ENCODE measurements around the gene CACNA2D3.
"Not testable (repeated sequence)": the region's sequence is repeated elsewhere in the genome, so short reads cannot be mapped to it uniquely, and the experiment has no call there.

Gene CACNA2D3

DNA sequence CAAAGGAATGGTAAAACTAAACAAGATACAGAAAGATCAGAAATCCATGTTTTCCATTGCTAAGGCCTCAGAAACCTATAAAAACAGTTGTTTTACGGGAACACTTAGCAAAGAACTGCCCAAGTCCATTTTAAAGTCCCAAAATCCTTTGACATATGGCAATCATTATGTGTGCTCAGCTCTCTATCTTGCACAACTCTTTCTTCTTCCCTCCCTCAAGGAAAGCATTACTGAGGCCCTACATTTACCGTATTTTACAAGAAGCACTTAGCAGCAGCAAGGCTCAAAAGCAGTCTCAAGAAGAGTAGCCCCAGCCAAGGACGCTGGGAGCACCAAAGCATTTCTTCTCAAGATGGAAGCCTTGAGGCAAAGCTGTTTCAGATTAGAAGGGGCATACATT lies 975.1 kb downstream of the CACNA2D3 start:
- H3K4me1 ChIP-seq (ENCODE audit: control insufficient read depth in 2 of 2, insufficient read depth in 1 of 2, low read depth in 1 of 2, low read length in 2 of 2): no peaks in the 10 kb centered on the region
- no peak overlapping the region for H3K27ac ChIP-seq (replicated peaks; ENCODE audit: low read length)
- H3K4me2 ChIP-seq (ENCODE audit: insufficient read depth, low read length, poor library complexity, severe bottlenecking): no peak overlapping the region
- no peak overlapping the region for H3K23ac ChIP-seq (ENCODE audit: low read depth, low read length, poor library complexity)
- H3K36me3 ChIP-seq (replicated peaks in 1 of 2; ENCODE audit: control insufficient read depth in 2 of 2, insufficient read depth in 2 of 2, low read length in 2 of 2): no peaks in the 10 kb centered on the region
- H3K18ac ChIP-seq (ENCODE audit: low read length): no peak overlapping the region
- H3K9me3 ChIP-seq (replicated peaks in 1 of 2; ENCODE audit: control insufficient read depth in 2 of 2, insufficient read depth in 1 of 2, low read depth in 1 of 2, low read length in 2 of 2): peaks cover 0 to 5% of the 10 kb centered on the region in 2 donors
- no peak overlapping the region for H3K4me3 ChIP-seq (ENCODE audit: low read length in 2 of 2)
- no peak overlapping the region for H2BK120ac ChIP-seq (ENCODE audit: low read depth, low read length)
- H2AK5ac ChIP-seq (ENCODE audit: low read depth, low read length): no peak overlapping the region
- no peak overlapping the region for H4K8ac ChIP-seq (ENCODE audit: low read depth, low read length)
- H2BK5ac ChIP-seq (ENCODE audit: low read length): no peak overlapping the region
- H4K91ac ChIP-seq (ENCODE audit: low read depth, low read length, poor library complexity): no peak overlapping the region
- H2BK15ac ChIP-seq (ENCODE audit: low read length): no peak overlapping the region
- H3K79me1 ChIP-seq (ENCODE audit: low read depth, low read length): no peaks in the 10 kb centered on the region
- no peak for DNase-seq (ENCODE audit: low spot score)
- H2BK12ac ChIP-seq (ENCODE audit: low read length): no peak overlapping the region
- H3K9ac ChIP-seq (ENCODE audit: low read depth, low read length, poor library complexity): no peak overlapping the region
- peaks cover 0 to 4% (median 0%) of the 10 kb centered on the region in 3 experiments for H3K27me3 ChIP-seq (ENCODE audit: control insufficient read depth in 3 of 3, insufficient read depth in 3 of 3, low read depth in 1 of 3, low read length in 3 of 3)
- H3K14ac ChIP-seq (ENCODE audit: low read length): no peak overlapping the region
- H3K4ac ChIP-seq (ENCODE audit: low read length): no peak overlapping the region
- H2AFZ ChIP-seq (ENCODE audit: low read length): no peak overlapping the region
- WGBS, 2 donors (ENCODE audit: extremely low coverage in 2 of 2, insufficient read length in 2 of 2, insufficient replicate concordance in 1 of 2): no CpG with 5 or more reads among the region's 3 CpGs

DNA sequence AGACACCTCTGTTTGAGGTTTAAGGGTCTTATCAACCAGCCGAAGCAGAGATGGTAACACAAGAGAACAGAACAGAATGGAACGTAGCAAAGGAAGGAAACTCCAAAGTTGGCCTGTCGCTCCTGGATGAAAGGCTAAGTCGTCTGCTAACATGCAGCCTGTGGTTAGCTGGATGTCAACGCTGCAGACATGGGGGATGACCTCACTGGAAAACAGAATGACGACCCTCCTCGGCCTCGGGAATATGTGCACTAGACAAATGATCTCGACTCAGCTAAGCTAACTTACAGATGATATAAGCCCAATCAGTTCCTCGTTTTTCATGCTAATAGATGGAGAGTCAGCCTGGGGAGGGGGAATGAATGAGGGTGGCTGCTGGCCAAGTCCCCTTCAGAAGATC lies 983.3 kb downstream of the CACNA2D3 start:
- H3K23ac ChIP-seq (ENCODE audit: low read depth, low read length, poor library complexity): no peak overlapping the region
- no peaks in the 10 kb centered on the region for H3K27me3 ChIP-seq (ENCODE audit: control insufficient read depth in 3 of 3, insufficient read depth in 3 of 3, low read depth in 1 of 3, low read length in 3 of 3)
- H3K18ac ChIP-seq (ENCODE audit: low read length): no peak overlapping the region
- H3K79me1 ChIP-seq (ENCODE audit: low read depth, low read length): no peaks in the 10 kb centered on the region
- H2BK5ac ChIP-seq (ENCODE audit: low read length): no peak overlapping the region
- H2AFZ ChIP-seq (ENCODE audit: low read length): no peak overlapping the region
- no peak for DNase-seq (ENCODE audit: low spot score)
- H3K9me3 ChIP-seq (replicated peaks in 1 of 2; ENCODE audit: control insufficient read depth in 2 of 2, insufficient read depth in 1 of 2, low read depth in 1 of 2, low read length in 2 of 2): no peaks in the 10 kb centered on the region
- no peak overlapping the region for H3K14ac ChIP-seq (ENCODE audit: low read length)
- H3K27ac ChIP-seq (replicated peaks; ENCODE audit: low read length): no peak overlapping the region
- H4K91ac ChIP-seq (ENCODE audit: low read depth, low read length, poor library complexity): no peak overlapping the region
- no peak overlapping the region for H3K4me3 ChIP-seq (ENCODE audit: low read length in 2 of 2)
- WGBS, 2 donors (ENCODE audit: extremely low coverage in 2 of 2, insufficient read length in 2 of 2, insufficient replicate concordance in 1 of 2): no CpG with 5 or more reads among the region's 10 CpGs
- no peak overlapping the region for H2BK15ac ChIP-seq (ENCODE audit: low read length)
- no peak overlapping the region for H3K4me2 ChIP-seq (ENCODE audit: insufficient read depth, low read length, poor library complexity, severe bottlenecking)
- H3K4ac ChIP-seq (ENCODE audit: low read length): no peak overlapping the region
- no peak overlapping the region for H2BK12ac ChIP-seq (ENCODE audit: low read length)
- H2AK5ac ChIP-seq (ENCODE audit: low read depth, low read length): no peak overlapping the region
- H3K9ac ChIP-seq (ENCODE audit: low read depth, low read length, poor library complexity): no peak overlapping the region
- H2BK120ac ChIP-seq (ENCODE audit: low read depth, low read length): no peak overlapping the region
- H4K8ac ChIP-seq (ENCODE audit: low read depth, low read length): no peak overlapping the region
- H3K36me3 ChIP-seq (replicated peaks in 1 of 2; ENCODE audit: control insufficient read depth in 2 of 2, insufficient read depth in 2 of 2, low read length in 2 of 2): no peaks in the 10 kb centered on the region
- H3K4me1 ChIP-seq (ENCODE audit: control insufficient read depth in 2 of 2, insufficient read depth in 1 of 2, low read depth in 1 of 2, low read length in 2 of 2): no peaks in the 10 kb centered on the region

DNA sequence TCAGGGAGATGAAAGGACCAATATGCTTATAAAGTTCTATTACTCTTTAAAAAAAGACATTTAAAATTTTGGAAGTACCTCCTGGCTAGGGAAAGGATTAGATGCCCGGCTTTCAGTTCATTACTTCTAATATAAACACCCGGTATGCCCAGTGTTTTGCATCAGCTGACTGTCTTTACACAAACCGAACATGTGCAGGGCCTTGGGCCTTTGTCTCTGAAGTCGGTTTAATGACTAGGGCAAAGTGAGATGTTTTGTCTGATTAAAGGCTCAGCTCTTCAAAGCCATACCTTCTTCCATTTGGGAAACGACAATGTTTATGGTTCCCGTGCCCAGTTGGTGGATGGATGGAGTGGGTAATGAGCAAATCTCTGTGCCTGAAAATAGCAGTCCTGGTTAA lies 984.8 kb downstream of the CACNA2D3 start:
- Histone ChIP-seq H3K4me1 (ENCODE audit: control insufficient read depth in 2 of 2, insufficient read depth in 1 of 2, low read depth in 1 of 2, low read length in 2 of 2) (no peaks in the 10 kb centered on the region), H3K4me3 (ENCODE audit: low read length in 2 of 2) (no peak overlapping the region), H3K23ac (ENCODE audit: low read depth, low read length, poor library complexity) (no peak overlapping the region), H3K18ac (ENCODE audit: low read length) (no peak overlapping the region), H2BK12ac (ENCODE audit: low read length) (no peak overlapping the region), H3K4ac (ENCODE audit: low read length) (no peak overlapping the region), H3K14ac (ENCODE audit: low read length) (no peak overlapping the region), H3K9me3 (replicated peaks in 1 of 2; ENCODE audit: control insufficient read depth in 2 of 2, insufficient read depth in 1 of 2, low read depth in 1 of 2, low read length in 2 of 2) (no peaks in the 10 kb centered on the region), H2BK5ac (ENCODE audit: low read length) (no peak overlapping the region), H3K27me3 (ENCODE audit: control insufficient read depth in 3 of 3, insufficient read depth in 3 of 3, low read depth in 1 of 3, low read length in 3 of 3) (no peaks in the 10 kb centered on the region), H3K79me1 (ENCODE audit: low read depth, low read length) (no peaks in the 10 kb centered on the region), H2BK15ac (ENCODE audit: low read length) (no peak overlapping the region), H4K91ac (ENCODE audit: low read depth, low read length, poor library complexity) (no peak overlapping the region), H2AK5ac (ENCODE audit: low read depth, low read length) (no peak overlapping the region), H3K4me2 (ENCODE audit: insufficient read depth, low read length, poor library complexity, severe bottlenecking) (no peak overlapping the region), H4K8ac (ENCODE audit: low read depth, low read length) (no peak overlapping the region), H3K36me3 (replicated peaks in 1 of 2; ENCODE audit: control insufficient read depth in 2 of 2, insufficient read depth in 2 of 2, low read length in 2 of 2) (no peaks in the 10 kb centered on the region), H3K9ac (ENCODE audit: low read depth, low read length, poor library complexity) (no peak overlapping the region), H3K27ac (replicated peaks; ENCODE audit: low read length) (no peak overlapping the region), H2AFZ (ENCODE audit: low read length) (no peak overlapping the region), H2BK120ac (ENCODE audit: low read depth, low read length) (no peak overlapping the region)
- no CpG with 5 or more reads among the region's 6 CpGs for WGBS, 2 donors (ENCODE audit: extremely low coverage in 2 of 2, insufficient read length in 2 of 2, insufficient replicate concordance in 1 of 2)
- DNase-seq (ENCODE audit: low spot score): no peak

DNA sequence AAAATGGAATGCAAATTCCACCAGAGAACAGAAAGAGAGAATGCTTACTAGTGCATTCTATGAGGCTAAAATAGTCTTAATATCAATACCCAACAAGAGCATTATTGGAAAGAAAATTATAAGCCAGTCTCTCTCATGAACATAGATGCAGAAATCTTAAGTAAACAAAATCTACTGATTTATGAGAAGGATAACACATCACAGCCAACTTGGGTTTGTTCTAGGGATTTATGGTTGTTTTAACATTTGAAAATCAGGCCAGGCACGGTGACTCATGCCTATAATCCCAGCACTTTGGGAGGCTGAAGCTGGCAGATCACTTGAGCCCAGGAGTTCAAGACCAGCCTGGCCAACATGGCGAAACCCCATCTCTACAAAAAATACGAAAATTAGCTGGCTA lies 989.6 kb downstream of the CACNA2D3 start:
- not testable (repeated sequence) for H2AFZ ChIP-seq (ENCODE audit: low read length); H2BK15ac ChIP-seq (ENCODE audit: low read length); DNase-seq (ENCODE audit: low spot score); H4K8ac ChIP-seq (ENCODE audit: low read depth, low read length); H3K4me2 ChIP-seq (ENCODE audit: insufficient read depth, low read length, poor library complexity, severe bottlenecking); H2AK5ac ChIP-seq (ENCODE audit: low read depth, low read length); H2BK12ac ChIP-seq (ENCODE audit: low read length); H3K9me3 ChIP-seq (replicated peaks in 1 of 2; ENCODE audit: control insufficient read depth in 2 of 2, insufficient read depth in 1 of 2, low read depth in 1 of 2, low read length in 2 of 2); H3K27ac ChIP-seq (replicated peaks; ENCODE audit: low read length); H2BK120ac ChIP-seq (ENCODE audit: low read depth, low read length); H4K91ac ChIP-seq (ENCODE audit: low read depth, low read length, poor library complexity); H2BK5ac ChIP-seq (ENCODE audit: low read length); H3K18ac ChIP-seq (ENCODE audit: low read length); H3K14ac ChIP-seq (ENCODE audit: low read length); H3K4me3 ChIP-seq (ENCODE audit: low read length in 2 of 2); H3K27me3 ChIP-seq (ENCODE audit: control insufficient read depth in 3 of 3, insufficient read depth in 3 of 3, low read depth in 1 of 3, low read length in 3 of 3); H3K4me1 ChIP-seq (ENCODE audit: control insufficient read depth in 2 of 2, insufficient read depth in 1 of 2, low read depth in 1 of 2, low read length in 2 of 2); H3K23ac ChIP-seq (ENCODE audit: low read depth, low read length, poor library complexity); H3K79me1 ChIP-seq (ENCODE audit: low read depth, low read length); H3K36me3 ChIP-seq (replicated peaks in 1 of 2; ENCODE audit: control insufficient read depth in 2 of 2, insufficient read depth in 2 of 2, low read length in 2 of 2); H3K4ac ChIP-seq (ENCODE audit: low read length); H3K9ac ChIP-seq (ENCODE audit: low read depth, low read length, poor library complexity)
- no CpG with 5 or more reads among the region's 3 CpGs for WGBS, 2 donors (ENCODE audit: extremely low coverage in 2 of 2, insufficient read length in 2 of 2, insufficient replicate concordance in 1 of 2)

All from neuronal stem cell (in vitro differentiated cells).